Renal cortical epithelial cell (primary cell): ENCODE measurements around the gene GATAD2A. TPM values are rescaled to one million over a fixed set of nuclear protein-coding genes. Genes with fewer than 3 reads are reported as not detected.

ENCODE experiments used
- DNase-seq: peaks from one replicate; pipeline ENCODE4 v3.0.0-alpha.2; 2011; ENCODE audit warnings: low read depth
- total RNA-seq: library from RNA; depleted of rRNA; stranded (reverse); fragments of >200 nt; gene quantifications from 2 replicates; pipeline ENCODE4 v1.2.3, GENCODE V29; 2014

Gene GATAD2A
- total RNA-seq, 1 donor from 2014 or later, result 93.9 TPM

GRCh38 chr19:19507354-19507753 is 101.9 kb downstream of the GATAD2A start:
- DNase-seq, result no peak

GRCh38 chr19:19508217-19508616 is 102.7 kb downstream of the GATAD2A start:
- no peak for DNase-seq

GRCh38 chr19:19510432-19510831 is 105.0 kb downstream of the GATAD2A start:
- peak; percentile 5 for DNase-seq

GRCh38 chr19:19513682-19514081 is 108.2 kb downstream of the GATAD2A start:
- DNase-seq, result no peak

- peak; percentile 11 for DNase-seq
These were observed 108.8 kb downstream of the GATAD2A start for GRCh38 chr19:19514215-19514657.

DNA sequence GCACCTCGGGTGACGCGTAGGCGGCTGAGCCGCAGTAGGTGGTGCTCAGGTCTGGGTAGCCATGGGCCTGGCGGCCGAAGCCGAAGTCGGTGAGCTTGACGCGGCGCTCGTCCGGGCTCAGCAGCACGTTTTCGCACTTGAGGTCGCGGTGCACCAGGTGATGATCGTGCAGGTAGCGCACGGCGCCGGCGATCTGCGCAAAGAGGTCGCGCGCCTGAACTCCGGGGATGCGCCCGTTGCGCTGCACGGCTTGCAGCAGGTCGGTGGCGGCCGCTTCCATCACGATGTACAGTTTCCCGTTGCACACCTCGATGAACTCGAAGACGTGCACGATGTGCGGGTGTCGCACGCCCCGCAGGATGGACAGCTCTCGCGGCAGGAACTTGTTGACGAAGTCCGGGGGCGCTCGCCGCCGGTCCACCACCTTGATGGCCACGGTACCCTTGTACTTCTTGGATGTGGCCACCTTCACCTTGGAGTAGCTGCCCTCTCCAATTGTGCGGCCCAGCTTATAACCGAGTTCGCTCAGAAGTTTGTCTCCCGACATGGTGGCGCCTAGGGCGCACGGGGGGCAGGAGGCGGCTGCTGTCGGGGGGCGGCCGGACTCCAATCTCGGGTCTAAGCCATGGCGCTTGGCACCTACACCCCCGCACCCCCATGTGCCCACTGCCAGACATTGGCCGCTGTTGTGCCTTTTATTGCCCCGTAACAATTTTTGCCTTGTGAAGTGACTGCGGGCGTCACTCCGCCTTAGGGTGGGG is 109.6 kb downstream of the GATAD2A start, which contains the start of gene TSSK6:
TSSK6 (minus strand) TSS at position 668 of the 761 bp plus-strand sequence; CDS start at position 547, 121 bp downstream.
- no peak for DNase-seq

- peak; percentile 77 for DNase-seq
These were observed 110.4 kb downstream of the GATAD2A start, which contains the start of gene NDUFA13 for GRCh38 chr19:19515642-19516519. NDUFA13 (plus strand) TSS chr19:19516225; CDS start chr19:19516239, 14 bp downstream.

- no peak for DNase-seq
These were observed 111.8 kb downstream of the GATAD2A start for GRCh38 chr19:19517235-19517619.

DNA sequence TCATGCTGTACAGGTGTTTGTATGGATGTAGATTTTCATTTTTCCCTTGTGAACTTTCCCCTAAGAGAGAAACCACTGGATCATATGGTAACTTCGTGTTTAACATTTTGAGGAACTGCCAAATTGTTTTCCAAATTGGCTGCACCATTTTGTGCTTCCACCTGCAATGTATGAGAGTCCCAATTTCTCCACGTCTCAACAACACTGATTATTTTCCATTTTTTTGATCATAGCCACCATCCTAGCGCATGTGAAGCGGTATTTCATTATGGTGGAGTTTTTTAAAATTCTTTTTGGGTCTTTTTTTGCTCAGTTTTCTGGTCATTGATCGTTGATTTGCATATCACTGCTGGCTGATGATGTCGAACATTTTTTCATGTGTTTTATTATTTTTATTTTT is 115.5 kb downstream of the GATAD2A start:
- no peak for DNase-seq

GRCh38 chr19:19523177-19523576 is 117.7 kb downstream of the GATAD2A start:
- DNase-seq, result no peak

DNA sequence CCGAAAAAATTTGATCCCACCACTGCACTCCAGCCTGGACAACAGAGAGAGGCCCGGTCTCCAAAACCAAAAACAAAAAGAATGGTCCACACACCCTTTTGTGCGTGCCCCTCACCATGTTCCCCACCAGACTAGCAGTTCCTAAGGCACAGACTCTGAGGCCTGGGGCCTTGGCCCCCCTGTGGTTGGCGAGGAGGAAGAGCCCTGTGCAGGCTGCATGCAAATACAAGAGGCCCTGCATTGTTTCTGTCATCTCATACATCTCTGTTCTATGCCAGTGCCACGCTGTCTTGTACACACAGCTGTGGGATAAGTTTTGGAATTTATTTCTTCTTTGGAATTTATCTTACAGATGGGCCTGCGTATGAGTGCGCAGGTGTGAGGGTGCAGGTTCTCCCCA is 118.6 kb downstream of the GATAD2A start:
- DNase-seq, result no peak

DNA sequence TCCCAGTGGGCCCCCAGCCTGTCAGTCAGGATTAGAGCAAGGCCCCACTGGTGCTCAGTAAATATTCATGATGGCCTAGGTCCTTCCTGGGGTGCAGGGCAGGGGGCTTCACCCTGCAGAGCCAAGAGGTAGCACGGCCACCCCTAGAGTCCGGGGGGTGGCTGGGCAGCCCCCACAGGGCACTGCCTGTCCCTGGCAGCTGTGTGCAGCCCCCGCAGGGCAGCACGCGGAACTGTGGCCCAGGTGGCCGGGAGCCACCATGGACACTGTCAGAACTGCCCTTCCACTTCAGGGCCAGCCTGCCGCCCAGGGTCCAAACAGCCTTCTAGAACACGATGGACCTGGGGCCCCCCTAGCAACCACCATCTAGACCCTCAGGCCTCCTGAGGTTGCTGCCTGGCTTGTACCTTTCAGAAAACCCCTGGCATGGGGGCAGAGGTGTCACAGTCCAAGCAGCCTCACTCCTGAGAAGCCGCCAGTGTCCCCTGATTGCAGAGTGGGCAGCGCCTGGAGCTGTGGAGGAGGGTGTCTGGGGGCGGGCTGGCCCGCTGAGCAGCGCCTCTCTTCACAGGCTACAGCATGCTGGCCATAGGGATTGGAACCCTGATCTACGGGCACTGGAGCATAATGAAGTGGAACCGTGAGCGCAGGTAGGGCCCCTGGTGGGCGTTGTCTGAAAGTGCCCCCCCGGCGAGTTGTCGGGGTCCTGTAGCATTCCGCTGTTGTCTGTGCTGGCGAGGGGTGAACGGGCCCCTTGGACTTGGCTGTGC is 120.3 kb downstream of the GATAD2A start:
- no peak for DNase-seq

DNA sequence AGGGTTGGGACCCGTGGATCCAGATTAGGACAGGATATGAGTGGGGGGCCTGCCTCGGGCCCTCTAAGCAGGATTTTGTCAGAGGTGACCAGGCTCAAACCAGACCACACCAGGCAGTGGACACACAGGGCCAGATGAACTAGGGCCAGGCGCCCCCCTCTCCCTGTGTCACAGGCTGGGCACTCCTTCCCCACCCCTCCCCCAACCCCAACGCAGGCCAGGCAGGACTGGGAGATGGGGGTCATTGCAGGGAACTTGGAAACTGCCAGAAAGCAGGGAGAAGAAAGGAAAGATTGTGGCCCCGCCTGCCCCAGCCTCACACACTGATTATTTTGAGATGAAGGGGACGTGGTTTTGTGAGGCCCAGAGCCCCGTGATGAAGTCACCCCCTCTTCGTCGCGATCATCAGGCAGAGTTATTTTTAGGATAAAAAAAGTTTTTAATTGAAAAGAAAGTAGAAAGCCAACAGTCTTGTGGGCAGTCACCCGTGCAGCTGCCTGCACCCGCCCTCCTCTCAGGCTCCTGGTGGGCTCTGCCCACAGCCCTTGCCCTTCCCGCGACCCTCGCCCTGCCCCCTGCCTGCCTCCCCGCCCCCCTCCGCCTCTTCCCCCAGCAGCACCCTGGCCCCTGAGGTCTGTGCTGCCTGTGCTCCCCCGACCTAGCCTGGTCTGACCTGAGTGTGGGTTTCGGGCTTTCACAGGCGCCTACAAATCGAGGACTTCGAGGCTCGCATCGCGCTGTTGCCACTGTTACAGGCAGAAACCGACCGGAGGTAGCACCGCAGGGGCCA is 121.3 kb downstream of the GATAD2A start:
- DNase-seq, result no peak

- no peak for DNase-seq
These were observed 121.8 kb downstream of the GATAD2A start for GRCh38 chr19:19527371-19527656.

GRCh38 chr19:19527674-19528625 is 122.5 kb downstream of the GATAD2A start:
- no peak for DNase-seq

DNA sequence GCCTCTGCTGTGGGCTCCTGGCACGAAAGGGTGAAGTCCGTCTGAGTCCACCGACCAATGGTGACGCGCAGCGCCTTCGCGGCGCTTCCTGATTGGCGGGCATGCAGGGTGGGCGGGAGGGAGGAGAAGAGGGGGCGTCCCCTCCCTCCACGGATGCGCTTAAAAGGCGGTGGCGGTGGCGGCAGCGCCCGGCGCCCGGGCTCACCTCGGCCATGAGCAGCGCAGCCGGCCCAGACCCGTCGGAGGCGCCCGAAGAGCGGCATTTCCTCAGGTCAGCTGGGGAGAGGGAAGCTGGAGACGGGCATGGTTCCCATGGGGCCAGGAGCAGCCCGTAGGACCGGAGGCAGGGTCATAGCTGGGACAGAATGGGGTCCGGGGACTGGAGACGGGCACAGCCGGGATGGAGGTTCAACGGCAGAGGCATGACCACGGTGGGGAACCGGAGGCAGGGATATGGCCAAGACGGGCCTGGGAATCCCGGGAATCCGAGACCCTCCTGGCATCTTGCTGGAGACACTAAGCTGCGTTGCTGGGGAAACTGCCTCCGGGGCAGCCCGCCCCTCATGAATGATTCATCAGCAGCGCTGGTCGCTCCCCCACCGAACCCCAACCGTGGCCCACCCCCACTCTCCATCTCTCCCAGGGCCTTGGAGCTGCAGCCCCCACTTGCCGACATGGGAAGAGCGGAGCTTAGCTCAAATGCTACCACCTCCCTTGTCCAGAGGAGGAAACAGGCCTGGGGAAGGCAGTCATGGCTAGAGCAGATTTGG is 123.4 kb downstream of the GATAD2A start, which contains the start of gene YJEFN3:
YJEFN3 (plus strand) TSS at position 191 of the 770 bp plus-strand sequence; CDS start at position 213, 22 bp downstream.
- DNase-seq, result no peak

DNA sequence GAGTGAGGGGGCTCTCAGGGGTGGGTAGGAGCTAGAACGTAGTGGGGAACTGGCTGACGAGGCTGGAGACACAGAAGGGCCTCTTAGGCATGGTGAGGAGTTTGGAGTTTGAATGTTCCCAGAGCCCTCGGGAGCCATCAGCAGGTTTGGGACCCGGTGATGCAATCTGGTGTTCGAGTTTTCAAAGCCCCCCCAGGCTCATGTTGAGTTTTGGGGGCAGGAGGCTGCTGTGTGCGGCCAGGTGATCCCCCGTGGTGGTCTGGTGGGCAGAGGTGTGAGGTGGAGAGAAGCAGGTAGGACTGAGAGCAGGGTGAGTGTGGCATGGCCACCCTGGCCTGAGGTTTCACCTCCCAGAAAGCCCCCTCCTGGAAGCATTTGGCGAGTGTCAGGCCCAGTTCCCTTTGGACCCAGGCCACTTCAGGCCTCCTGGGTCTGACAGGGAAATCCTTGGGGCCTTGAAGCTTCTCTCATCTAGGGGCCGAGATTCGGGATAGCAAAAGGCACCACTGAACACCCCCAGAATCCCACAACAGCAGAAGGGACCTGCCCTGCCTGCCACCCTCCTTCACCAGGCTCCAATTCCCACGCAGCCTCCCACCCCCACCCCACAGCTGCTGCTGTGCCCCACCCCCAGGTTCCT is 124.4 kb downstream of the GATAD2A start:
- DNase-seq, result no peak

DNA sequence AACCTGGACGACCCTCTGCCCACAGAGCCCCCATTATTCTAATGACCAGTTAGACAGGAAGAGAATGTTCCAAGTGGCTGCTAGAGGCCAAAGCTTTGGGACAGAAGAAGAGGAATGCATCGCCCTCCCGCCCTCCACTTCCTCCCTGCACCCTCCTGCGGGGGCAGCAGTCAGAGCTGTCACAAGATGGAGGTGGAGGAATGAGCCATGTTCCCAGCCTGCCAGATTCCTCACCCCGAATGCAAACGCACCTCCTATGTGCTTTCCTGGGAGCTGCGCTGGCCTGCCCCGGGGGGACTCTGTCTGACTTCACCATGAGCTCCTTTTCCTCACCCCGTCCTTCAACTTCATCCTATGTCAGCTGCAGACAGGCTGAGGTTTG is 124.9 kb downstream of the GATAD2A start:
- no peak for DNase-seq

- DNase-seq, result no peak
These were observed 125.4 kb downstream of the GATAD2A start for GRCh38 chr19:19530889-19531288.
